GM21786 (cell line): ENCODE measurements around the gene CTR9.
"Not testable (repeated sequence)": the region's sequence is repeated elsewhere in the genome, so short reads cannot be mapped to it uniquely, and the experiment has no call there.

Experiments used
- ATAC-seq: cut with Tn5 transposase; IDR thresholded peaks from one replicate; pipeline ENCODE4 v1.9.1; 2021; ENCODE audit not compliant: unreplicated experiment

The CTR9 gene

DNA sequence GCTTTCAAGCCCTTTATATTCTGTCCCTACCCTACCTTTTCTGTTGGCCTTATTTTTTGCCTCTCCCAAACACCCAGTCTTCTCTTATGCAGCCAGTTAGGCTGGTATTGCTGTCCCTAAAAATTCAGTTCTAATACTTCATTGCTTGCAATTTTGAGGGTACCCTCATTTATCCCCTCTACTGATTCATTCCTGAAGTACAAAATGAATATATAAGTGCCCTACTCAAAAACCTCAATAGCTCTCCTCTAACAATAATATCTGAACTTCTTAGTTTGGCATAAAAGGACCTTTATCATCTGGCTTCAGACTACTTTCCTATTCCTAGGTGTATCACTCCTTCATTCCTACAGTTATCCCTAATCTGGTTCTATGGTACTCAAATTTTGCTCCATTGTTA lies 62.9 kb downstream of the CTR9 start:
- no peak for ATAC-seq

GRCh38 chr11:10818594-10818993 lies 67.5 kb downstream of the CTR9 start:
- no peak for ATAC-seq

GRCh38 chr11:10822491-10822890 lies 71.4 kb downstream of the CTR9 start:
- not testable (repeated sequence) for ATAC-seq

GRCh38 chr11:10823152-10823579 lies 72.1 kb downstream of the CTR9 start:
- ATAC-seq: no peak

DNA sequence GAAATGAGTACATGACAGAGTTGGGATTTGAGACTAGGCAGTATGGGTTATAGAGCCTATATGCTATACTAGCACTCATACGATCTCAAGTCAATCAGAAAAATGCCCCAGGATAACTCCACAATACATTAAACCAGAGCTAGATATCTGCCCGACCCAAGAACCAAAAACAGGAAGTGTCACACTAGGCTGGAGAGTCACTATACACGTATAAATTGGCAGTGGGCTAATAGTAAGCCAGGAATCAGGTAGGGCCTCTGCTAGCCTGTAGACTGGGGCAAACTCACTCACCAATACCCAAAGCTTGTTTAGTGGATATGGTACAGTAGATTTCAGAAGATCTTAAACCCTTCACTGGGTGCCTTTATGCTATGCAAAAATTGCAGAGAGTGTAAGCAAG lies 73.8 kb downstream of the CTR9 start:
- peak; percentile 83 for ATAC-seq

DNA sequence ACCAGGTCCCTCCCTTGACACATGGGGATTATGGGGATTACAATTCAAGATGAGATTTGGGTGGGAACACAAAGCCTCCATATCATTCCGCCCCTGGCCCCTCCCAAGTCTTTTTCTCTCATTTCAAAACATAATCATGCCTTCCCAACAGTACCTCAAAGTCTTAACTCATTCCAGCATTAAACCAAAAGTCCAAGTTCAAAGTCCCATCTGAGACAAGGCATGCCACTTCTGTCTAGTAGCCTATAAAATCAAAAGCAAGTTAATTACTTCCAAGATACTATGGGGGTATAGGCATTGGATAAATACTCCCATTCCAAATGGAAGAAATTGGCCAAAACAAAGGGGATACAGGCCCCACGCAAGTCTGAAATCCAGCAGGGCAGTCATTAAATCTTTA lies 77.4 kb downstream of the CTR9 start:
- ATAC-seq: no peak

- ATAC-seq: no peak
Measured at GRCh38 chr11:10829139-10829538, 78.1 kb downstream of the CTR9 start.
